Stimulated activated CD8-positive, alpha-beta memory T cell treated with anti-CD3 and anti-CD28 coated beads, Interleukin-15, amount 100 ng/mL, for 24 hours (primary cell): ENCODE results near the gene NCKAP5.

Experiments
- DNase-seq: peaks from one replicate; pipeline ENCODE4 v3.0.0-alpha.2; 2020; ENCODE audit warnings: low read depth

NCKAP5 gene

DNA sequence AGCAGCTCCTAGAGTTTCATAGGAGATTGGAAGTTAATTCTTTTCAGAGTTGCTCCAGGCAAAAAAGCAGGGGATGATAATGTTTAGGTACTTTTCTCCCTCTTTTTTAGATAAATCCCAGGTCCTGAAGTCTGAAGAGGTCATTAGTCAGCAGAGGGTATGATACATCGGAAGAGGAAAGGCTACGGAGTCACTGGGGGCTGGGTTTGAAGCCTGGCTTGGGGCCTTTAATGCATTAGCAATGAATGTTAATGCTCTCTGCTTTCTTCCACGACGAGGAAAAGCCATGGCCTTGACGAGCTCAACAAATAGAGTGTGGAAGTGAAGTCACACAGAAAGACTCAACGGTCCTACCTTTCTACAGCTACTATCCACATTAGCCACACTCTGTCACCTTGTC, 235.1 kb downstream of the NCKAP5 start:
- DNase-seq = no peak

DNA sequence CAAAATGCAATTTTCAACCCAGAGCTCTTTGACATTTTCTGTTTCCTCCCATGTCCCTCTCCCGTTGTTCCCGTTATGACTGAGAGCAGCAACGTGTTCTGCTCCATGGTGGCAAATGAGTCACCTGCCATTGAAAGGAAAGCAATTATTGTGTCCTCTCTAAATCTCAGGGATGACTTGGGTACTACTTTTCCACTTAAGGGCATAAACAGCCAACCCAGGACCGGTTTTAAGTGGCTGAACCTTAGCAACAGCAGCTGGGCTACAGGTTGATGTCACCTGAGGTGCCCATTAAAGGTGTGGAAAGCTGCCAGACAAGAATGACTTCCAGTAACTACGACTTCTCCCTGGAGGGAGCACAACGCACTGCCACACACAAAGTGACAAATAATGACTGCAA, 236.8 kb downstream of the NCKAP5 start:
- no peak for DNase-seq

DNA sequence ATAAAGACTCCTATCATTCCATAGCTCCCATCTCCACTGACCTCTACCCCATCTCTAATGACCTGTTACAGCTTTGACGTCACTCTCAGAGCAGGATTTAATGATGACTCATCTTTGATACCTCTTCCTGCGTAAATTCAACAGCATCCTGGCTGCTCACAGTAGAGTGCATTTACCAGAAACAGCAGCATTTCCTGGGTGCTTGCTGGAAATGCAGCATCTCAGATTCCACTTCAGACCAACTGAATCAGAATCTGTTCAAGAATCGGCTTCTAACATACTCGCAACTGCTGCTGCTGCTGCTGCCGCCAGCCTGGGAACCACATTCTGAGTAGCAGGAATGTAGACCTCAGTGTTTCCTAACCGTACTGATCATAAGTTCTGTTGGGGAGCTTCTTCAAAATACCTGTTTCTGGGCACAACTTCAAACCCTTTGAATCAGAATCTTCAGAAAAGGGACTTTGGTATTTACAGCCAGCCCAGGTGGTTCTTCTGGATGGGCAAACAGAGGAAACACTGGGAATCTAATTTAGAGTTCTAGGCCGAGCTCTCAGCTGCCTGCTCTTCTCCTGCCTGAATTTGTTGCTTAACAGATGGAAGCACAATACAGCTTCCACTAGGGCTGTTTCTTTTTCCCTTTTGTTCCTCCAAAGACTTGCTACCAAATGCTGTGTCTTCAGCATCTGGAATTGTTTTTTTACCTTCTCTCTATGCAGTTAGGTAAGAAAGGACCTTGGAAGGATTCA, 241.4 kb downstream of the NCKAP5 start:
- DNase-seq = no peak

DNA sequence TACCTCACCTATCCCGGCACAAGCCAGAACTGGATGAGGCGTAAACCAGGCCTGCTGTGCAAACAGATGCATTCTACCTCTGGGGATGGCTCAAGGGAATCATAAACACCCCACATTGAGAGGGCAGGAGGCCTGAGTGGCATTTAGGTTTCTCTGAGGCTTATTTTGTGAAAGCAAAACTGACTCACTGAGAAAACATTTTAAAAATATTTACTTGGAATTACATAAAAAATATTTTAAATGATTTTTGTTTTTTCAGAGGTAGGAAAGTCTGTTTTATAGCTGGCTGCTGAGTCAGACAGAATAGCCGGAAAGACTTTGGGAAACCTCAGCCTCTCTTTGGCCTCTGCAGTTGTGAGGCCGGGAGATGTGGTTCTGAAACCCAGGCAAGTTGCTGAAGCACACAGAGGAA, 244.1 kb downstream of the NCKAP5 start:
- DNase-seq = no peak

DNA sequence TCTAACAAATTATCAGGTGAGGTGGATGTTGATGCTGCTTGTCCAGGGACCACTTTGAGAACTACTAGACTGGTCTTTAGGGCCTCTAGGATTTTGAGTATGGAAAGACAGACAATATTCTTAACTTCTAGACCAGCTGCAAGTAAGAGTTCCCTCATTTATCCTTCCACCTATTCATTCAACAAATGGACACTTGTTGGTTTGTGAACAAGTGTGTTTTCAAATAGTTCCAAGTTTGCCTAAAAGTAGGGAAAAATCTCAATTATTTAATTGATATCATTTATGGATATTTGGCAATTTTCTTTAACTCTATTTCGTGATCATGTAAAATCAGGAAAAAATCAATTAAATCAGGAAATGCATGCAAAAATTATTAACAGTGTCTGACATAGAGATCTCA, 245.4 kb downstream of the NCKAP5 start:
- no peak for DNase-seq

DNA sequence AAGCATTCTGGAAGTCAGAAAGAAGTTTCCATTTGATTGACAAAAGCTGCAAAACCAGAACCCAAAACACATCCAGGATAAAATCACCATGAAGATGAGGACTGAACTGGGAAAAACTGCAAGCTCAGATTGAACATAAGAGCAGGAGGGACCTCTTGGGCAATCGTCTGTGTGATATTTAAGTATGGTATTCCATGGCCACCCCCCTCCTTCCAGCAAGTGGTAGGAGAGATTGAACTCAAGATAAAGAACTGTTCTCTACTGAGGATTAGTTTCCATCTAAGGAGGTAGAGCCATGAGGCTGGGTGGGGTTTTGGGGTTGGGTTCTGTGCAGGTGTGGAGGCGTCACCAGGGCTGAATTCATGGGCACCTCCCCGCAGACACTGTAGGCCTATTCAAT, 251.1 kb downstream of the NCKAP5 start:
- no peak for DNase-seq

DNA sequence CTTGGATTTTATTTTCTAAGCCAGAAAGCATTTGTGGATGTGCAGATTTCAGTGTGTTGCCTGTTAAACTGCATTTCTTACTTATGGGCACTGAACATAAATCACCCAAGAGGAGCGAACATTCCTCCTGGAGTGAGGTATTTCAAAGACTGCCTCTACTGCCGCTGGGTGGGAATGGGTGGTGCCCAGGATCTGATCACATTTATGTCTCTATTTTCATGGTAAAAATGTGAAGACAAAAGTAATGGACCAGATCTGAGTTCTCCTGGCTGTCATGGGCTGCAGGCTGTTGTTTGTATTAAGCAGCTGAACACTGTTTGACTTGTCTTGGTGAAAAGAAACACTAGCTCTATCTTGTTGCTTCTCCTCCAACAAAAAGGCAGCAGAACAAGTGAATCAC, 251.7 kb downstream of the NCKAP5 start:
- DNase-seq = no peak

DNA sequence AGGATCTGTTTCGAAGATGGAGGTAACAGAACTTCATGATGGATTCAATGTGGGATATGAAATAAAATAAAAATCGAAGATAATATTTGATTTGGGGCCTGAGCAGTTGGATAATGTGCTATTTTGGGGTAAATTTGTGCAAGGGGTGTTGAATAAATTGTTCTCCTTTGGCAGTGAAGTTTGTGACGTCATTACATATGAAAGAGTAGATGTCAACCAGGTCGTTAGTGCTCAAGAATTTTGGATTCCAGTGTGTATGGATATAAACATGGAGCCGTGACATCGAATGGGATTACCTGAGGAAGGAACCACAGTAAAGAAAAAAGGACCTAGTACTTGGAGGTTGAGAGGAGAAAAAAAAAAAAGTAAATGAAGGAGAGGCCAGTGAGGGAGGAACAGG, 253.0 kb downstream of the NCKAP5 start:
- DNase-seq = no peak

DNA sequence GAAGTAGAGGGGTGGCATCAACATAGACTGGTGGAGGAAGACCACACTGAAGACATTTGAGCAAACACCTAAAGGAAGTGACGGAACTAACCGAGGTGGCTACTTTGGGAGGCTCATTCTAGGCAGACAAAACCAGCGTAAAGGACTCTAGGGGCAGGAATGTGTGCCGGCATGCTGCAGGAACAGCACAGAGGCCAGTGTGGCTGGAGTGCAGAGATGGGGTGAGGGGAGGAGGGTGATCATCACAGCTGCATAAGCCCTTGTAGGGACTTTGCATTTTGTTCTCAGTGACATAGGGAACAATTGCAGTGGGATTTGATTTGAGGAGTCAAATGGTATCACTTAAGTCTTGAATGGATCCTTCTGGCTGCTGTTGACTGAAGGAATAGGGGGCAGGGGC, 253.5 kb downstream of the NCKAP5 start:
- DNase-seq = no peak

DNA sequence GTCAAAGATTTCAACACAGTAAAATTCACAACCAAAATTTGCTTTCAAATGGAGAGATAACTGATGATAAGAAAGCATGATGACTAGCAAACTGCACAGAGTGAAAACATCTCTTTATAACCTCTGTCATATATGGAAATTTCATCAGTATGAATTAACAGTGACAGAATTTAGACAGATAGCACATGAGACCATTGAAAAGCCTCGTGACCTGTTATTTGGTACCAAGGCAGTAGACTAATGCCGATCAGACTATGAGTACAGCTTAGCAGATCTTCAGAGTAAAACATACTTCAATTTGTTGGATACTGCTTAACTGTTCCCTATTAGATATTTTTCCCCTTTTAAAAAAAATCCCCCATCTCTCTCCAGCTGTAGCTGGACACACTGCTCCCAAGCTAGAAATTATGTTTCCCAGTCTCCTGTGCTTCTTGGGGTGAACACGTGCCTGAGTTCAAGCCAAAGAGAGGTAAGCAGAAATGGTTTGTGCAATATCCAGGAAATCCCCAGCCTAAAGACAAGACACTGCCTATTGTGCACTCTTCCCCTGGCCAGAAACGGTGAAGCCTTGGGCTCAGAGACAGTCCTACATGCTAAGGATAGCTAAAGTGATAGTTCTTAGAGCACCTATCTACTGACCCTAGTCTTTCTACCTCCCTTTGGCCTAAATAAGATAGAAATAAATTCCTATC, 256.1 kb downstream of the NCKAP5 start:
- DNase-seq = no peak

DNA sequence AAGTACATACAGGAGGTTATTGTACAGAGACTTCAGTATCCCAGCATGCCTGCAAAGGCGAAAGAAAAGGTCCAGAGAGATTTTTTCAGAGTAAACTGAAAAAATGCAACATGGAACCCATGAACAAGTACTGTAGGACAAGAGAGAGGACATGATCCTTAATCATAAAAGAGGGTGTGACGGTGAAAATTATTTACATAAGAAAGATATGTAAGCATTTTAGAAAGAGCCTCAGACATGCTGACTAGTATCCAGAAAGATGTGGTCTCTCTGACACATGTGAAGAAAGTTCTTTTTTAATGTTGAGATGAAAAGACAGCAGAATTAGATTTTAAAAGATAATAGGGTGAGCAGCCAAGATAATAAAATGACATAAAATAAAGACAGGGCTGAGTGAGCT, 262.0 kb downstream of the NCKAP5 start:
- DNase-seq = no peak

DNA sequence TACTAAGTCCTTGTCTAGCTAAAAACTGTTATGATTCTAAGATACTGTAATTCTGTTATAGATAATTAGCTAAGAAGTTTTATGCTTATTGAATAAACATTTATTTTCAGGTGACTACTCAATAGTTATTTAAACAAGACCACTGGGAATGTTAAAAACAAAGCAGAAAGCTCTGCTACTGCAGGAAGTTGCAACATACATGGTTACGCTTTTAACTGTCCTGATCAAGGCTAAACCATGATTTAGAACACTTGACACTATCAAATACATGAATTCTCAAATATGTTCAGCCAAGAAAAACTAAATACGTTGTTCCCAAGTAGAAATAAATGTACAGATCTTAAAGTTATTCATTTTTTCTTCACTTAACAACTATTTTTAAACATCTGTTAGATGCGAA, 263.9 kb downstream of the NCKAP5 start:
- DNase-seq = no peak

DNA sequence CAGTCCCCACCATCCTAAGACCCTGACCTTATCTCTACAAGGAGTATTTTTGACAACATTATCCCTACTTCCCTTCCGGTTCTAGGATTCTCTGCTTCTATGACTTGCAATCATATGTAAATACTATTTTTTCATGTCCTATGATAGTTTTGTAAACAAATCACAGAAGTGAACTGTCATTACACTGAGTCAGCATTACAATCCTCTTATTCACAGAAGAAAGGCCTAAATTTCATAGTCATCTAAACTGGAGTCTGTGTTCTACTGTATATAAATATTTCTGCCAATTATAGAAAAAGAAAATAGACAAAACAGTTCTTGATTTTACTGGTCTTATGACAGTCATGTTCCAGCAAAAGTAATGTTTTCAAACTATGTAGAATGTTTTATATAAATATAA, 265.1 kb downstream of the NCKAP5 start:
- no peak for DNase-seq

DNA sequence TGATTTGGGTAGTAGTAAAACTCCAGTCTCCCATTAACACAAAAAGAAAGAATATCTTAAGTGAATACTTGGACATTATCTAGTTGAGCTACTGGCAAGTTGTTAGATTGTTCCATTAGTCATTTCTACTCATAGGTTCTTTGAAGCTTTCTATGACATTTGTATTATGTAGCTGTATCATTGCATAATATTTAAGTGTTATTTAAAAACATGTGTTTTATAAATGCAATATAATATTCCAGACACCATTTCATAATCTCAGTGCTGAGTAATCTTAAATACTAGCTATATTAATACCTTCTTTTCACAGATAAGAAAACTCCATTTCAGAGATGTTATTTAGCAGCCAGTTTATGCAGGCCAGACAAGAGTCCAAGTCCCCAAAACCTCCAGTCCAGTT, 271.9 kb downstream of the NCKAP5 start:
- DNase-seq = no peak

DNA sequence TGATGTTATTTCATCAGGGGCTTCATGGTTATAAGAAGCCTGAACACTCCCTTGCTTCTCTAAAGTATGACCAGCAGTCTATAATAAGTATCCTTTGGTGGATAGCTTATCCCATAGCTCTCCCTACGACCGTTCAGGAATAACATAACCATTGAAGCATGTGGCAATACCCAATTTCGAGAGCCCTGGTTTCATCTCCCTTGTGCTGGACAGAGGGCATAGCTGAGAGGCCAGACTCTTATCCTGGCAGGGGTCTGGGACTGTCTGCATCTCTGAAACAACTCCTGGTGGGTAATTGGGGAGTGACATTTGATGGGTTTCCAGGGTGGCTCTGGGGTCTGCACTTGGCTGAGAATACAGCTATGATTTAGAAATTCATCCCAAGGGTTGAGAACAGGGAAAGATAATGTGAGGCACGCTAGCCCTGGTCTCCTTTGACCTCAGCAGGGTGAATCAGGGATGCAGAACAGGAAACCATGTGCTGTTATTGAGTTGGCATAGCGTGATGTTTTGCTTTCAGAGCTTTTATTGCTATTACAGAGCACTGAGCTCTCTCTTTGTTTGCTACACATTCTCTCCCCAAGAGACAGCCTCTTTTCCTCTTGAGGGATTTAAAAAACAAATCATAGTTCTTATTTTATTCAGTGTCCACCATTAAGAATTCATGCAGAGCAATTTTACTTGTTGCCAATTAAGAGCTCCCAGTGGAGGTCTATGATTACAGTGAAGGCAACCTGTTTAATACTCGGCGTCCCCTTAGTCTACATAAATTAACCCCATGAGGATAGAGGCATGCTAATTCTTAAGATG, 274.5 kb downstream of the NCKAP5 start:
- no peak for DNase-seq

DNA sequence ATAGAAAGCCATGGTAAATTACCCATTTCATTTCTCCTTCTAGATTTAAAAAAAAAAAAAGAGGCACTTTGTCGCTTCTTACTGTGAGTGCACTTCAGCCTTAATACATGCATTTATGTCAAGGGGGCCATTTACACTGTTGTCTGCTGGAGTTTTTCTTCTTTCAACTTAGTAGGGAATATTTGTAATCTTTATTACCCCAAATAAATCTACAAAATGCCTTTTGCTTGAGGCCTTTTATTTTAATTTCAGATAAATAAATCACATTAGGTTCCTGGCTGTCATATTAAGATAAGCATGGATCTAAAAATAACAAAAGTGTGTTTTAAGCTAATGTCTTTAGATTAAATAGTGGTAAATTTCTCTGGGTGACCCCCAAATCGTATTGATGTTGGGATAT, 276.0 kb downstream of the NCKAP5 start:
- no peak for DNase-seq

DNA sequence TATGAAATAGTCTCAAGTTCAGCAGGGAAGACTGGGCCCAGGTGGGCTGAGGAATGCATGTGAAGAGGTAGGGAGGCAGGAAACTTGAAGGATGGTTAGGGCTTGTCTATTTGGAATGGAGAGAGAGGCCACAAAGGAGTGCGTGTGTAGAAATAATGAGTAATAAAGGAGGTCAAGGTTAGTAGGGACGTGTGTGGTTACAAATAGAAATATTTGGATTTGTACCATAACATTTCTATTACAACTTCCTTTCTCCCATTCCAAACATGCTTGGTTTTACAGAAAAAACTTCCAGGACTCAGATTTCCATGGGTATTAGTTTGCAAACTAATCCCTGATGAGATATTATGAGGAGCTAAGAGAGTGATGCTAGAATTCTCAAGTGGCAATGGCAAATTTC, 280.6 kb downstream of the NCKAP5 start:
- DNase-seq = no peak

DNA sequence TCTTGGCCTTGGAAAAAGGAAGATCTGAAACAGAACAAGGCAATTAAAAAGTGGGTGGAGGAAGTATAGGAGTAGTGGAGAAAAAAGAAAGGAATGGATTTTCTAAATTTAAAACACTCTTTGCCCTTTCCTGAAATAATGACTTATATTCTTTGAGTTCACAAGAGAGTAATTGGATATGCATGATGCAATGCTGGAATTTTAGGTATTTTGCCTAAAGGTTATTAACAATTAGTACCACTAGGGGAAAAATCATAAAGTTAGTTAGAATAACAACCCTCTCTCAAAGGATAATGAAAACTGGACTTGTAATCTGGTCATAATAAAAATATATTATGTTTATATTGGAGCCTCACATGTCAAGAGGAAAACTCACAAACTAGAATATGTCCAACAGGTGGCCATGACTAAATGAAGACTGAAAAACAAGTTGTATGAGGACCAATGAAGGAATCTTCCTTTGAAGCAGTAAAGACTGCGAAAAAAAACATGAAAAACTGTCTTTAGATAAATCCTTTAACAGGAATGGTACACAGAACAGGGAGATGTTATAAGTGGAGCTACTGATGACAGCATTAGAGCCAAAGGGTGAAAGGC, 281.8 kb downstream of the NCKAP5 start:
- DNase-seq = no peak

DNA sequence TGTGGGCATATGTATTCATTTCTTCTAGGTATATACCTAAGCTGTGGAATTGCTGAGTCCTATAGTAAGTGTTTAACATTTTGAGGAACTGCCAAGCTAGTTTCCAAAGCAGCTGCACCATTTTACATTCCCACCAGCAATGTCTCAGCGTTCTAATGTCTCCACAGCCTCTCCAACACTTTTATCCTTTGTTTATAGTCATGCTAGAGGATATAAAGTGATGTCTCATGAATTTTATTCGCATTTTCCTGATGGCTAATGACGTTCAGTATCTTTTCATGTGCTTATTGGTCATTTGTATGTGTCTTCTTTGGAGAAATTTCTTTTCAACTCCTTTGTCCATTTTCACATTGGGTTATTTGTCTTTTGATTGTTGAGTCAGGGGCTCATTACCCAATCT, 295.2 kb downstream of the NCKAP5 start:
- DNase-seq = no peak

DNA sequence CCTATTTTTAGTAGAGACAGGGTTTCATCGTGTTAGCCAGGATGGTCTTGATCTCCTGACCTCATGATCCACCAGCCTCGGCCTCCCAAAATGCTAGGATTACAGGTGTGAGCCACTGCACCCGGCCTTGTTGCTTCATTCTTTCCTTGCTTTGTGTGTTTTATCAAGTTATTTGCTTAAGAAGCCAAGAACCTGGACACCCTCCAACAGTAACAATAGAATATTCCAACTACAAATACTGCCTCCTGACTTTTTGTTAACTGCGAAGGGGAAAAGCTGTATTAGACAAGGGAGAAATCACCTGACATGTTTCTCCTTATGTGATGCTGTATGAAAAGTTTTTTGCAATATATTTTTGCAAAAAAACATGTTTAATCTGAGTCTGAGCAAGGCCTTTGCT, 297.2 kb downstream of the NCKAP5 start:
- DNase-seq = no peak

DNA sequence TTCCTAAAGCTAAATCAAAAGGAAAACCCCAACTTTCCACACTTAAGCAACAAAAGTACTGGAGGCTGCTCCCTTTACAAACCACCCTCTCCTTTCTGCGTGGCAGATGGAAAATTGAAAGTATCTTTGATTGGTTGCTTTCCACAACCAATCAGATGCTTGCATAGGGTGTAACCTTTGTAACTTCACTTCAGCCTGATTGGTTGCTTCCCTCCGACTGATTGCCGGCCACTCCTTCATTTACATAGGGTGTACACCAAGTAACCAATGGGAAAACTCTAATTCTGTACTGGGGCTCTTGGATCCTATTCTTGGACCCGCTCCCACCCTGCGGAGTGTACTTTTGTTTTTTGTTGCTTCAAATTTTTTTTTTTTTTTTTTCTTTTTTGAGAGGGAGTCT, 297.7 kb downstream of the NCKAP5 start:
- DNase-seq = no peak

DNA sequence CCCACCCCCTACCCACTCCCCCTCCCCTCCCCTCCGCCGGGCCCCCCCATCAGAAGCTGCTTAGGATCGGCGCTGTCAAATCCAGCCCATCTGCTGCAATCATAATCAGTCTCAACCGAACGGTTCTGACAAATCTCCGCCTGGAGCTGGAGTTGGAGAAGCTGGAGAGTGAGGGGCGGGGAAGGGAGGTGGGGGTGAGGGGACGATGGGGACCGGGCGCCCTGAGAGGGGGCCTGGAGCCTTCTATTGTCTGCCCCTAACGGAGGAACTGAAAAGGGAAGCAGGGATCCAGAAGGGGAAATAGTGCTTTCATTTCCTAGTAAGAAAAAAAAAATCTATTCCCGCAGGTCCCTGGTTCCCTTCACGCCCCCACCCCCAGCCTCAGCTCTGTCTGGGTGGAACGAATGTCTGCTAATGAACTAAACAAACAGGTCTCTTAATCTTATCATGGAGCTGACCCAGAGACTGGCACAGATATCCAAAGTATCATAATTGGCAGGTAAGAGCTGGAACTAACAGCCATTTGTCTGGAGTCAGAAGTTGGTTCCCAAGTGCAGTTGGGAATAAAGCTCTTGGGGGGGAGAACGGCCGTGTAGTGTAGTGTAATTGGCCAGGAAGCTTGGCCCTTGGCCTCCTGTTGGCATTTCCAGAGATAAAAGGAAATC, 301.2 kb downstream of the NCKAP5 start:
- DNase-seq = no peak
